ENCODE results near the gene PPP5C.

PPP5C gene

GRCh38 chr19:46339446-46339845 lies 7.4 kb upstream of the PPP5C start:
- no peak for DNase-seq

- no peak for DNase-seq
Measured at GRCh38 chr19:46340051-46340659, 6.7 kb upstream of the PPP5C start.

- DNase-seq = no peak
Measured at GRCh38 chr19:46341937-46342336, 5.0 kb upstream of the PPP5C start.

GRCh38 chr19:46344363-46344762 lies 2.5 kb upstream of the PPP5C start:
- DNase-seq = no peak

- no peak for DNase-seq
Measured at GRCh38 chr19:46345157-46345556, 1.7 kb upstream of the PPP5C start.

GRCh38 chr19:46347572-46347883 lies 641 bp downstream of the PPP5C start:
- no peak for DNase-seq

- DNase-seq = no peak
Measured at GRCh38 chr19:46347985-46348384, 1.1 kb downstream of the PPP5C start.

GRCh38 chr19:46349311-46349993 lies 2.6 kb downstream of the PPP5C start:
- no peak for DNase-seq

GRCh38 chr19:46350029-46350757 lies 3.3 kb downstream of the PPP5C start:
- no peak for DNase-seq

- DNase-seq = no peak
Measured at GRCh38 chr19:46350758-46351159, 3.9 kb downstream of the PPP5C start.

- no peak for DNase-seq
Measured at GRCh38 chr19:46351241-46352041, 4.6 kb downstream of the PPP5C start.

- no peak for DNase-seq
Measured at GRCh38 chr19:46353730-46354528, 7.0 kb downstream of the PPP5C start.

- no peak for DNase-seq
Measured at GRCh38 chr19:46355234-46356148, 8.6 kb downstream of the PPP5C start.

- no peak for DNase-seq
Measured at GRCh38 chr19:46356149-46357055, 9.5 kb downstream of the PPP5C start.

GRCh38 chr19:46357846-46358583 lies 11.1 kb downstream of the PPP5C start:
- DNase-seq = no peak

GRCh38 chr19:46361915-46362314 lies 15.0 kb downstream of the PPP5C start:
- DNase-seq = no peak

GRCh38 chr19:46364359-46364758 lies 17.5 kb downstream of the PPP5C start:
- no peak for DNase-seq

- no peak for DNase-seq
Measured at GRCh38 chr19:46365561-46365960, 18.7 kb downstream of the PPP5C start.

GRCh38 chr19:46366620-46367292 lies 19.9 kb downstream of the PPP5C start:
- DNase-seq = no peak
